HEK293 (cell line): ENCODE results near the gene ULBP1.

Source experiments
- HOXD13 ChIP-seq: sonication (generic); formaldehyde crosslinking; IDR thresholded peaks from 2 replicates; pipeline ENCODE4 v1.8.0; 2022; ENCODE audit warnings: missing genetic modification reagents, borderline replicate concordance
- PRDM1 ChIP-seq: fragments of 450-650 bp; formaldehyde crosslinking; IDR thresholded peaks from 2 replicates; pipeline ENCODE4; 2016; ENCODE audit warnings: missing biosample characterization, missing genetic modification characterization
- PRDM2 ChIP-seq: fragments of 450-650 bp; formaldehyde crosslinking; IDR thresholded peaks from 2 replicates; pipeline ENCODE4 v1.5.1; 2016; ENCODE audit warnings: missing biosample characterization, missing genetic modification characterization, borderline replicate concordance
- SP7 ChIP-seq: fragments of 450-650 bp; formaldehyde crosslinking; IDR thresholded peaks from 2 replicates; pipeline ENCODE4 v1.5.1; 2016; ENCODE audit warnings: missing biosample characterization, missing genetic modification characterization
- TRIM28 ChIP-seq: IDR thresholded peaks from 2 replicates; pipeline ENCODE4 v1.6.1; 2011; ENCODE audit warnings: low read length, control low read depth, borderline replicate concordance
- ZBTB11 ChIP-seq: fragments of 450-650 bp; formaldehyde crosslinking; conservative IDR thresholded peaks from 2 replicates; pipeline ENCODE4 v1.5.1; 2016; ENCODE audit warnings: low read depth, missing biosample characterization, missing genetic modification characterization
- ZNF174 ChIP-seq: fragments of 450-650 bp; formaldehyde crosslinking; IDR thresholded peaks from 2 replicates; pipeline ENCODE4 v1.5.0; 2017; ENCODE audit warnings: missing biosample characterization, mild to moderate bottlenecking, missing genetic modification characterization
- ZNF184 ChIP-seq: fragments of 450-650 bp; IDR thresholded peaks from 2 replicates; pipeline ENCODE4 v1.5.1; 2018; ENCODE audit warnings: missing biosample characterization, mild to moderate bottlenecking, missing genetic modification characterization
- ZNF266 ChIP-seq: fragments of 450-650 bp; formaldehyde crosslinking; IDR thresholded peaks from 2 replicates; pipeline ENCODE4 v1.5.1; 2016; ENCODE audit warnings: missing biosample characterization, missing genetic modification characterization, low read depth
- ZNF292 ChIP-seq: fragments of 450-650 bp; formaldehyde crosslinking; IDR thresholded peaks from 2 replicates; pipeline ENCODE4 v1.5.1; 2016; ENCODE audit warnings: low read depth, missing biosample characterization, missing genetic modification characterization, borderline replicate concordance
- ZNF335 ChIP-seq: fragments of 450-650 bp; formaldehyde crosslinking; conservative IDR thresholded peaks from 2 replicates; pipeline ENCODE4 v1.5.1; 2016; ENCODE audit warnings: missing biosample characterization, missing genetic modification characterization
- ZNF391 ChIP-seq: fragments of 450-650 bp; formaldehyde crosslinking; IDR thresholded peaks from 2 replicates; pipeline ENCODE4 v1.5.1; 2016; ENCODE audit warnings: low read depth, missing biosample characterization, missing genetic modification characterization, borderline replicate concordance
- ZNF48 ChIP-seq: fragments of 450-650 bp; formaldehyde crosslinking; IDR thresholded peaks from 2 replicates; pipeline ENCODE4 v1.5.1; 2016; ENCODE audit warnings: missing biosample characterization, missing genetic modification characterization
- ZNF510 ChIP-seq: fragments of 450-650 bp; formaldehyde crosslinking; IDR thresholded peaks from 2 replicates; pipeline ENCODE4 v1.5.1; 2018; ENCODE audit warnings: mild to moderate bottlenecking, missing genetic modification characterization, missing biosample characterization; ENCODE audit not compliant: insufficient replicate concordance
- ZNF518A ChIP-seq: fragments of 450-650 bp; formaldehyde crosslinking; conservative IDR thresholded peaks from 2 replicates; pipeline ENCODE4 v1.5.1; 2016; ENCODE audit warnings: low read depth, missing biosample characterization, missing genetic modification characterization
- ZNF529 ChIP-seq: fragments of 450-650 bp; formaldehyde crosslinking; IDR thresholded peaks from 2 replicates; pipeline ENCODE4 v1.5.1; 2017; ENCODE audit warnings: missing genetic modification characterization, missing biosample characterization; ENCODE audit not compliant: insufficient replicate concordance
- ZNF530 ChIP-seq: fragments of 450-650 bp; formaldehyde crosslinking; IDR thresholded peaks from 2 replicates; pipeline ENCODE4 v1.5.1; 2016; ENCODE audit warnings: low read depth, missing biosample characterization, missing genetic modification characterization
- ZNF549 ChIP-seq: fragments of 450-650 bp; IDR thresholded peaks from 2 replicates; pipeline ENCODE4 v1.5.1; 2018; ENCODE audit warnings: missing biosample characterization, missing genetic modification characterization, mild to moderate bottlenecking, inconsistent platforms, moderate library complexity
- ZNF596 ChIP-seq: fragments of 450-650 bp; IDR thresholded peaks from 2 replicates; pipeline ENCODE4 v1.5.0; 2018; ENCODE audit warnings: missing biosample characterization, mild to moderate bottlenecking, missing genetic modification characterization, moderate library complexity
- ZNF626 ChIP-seq: fragments of 450-650 bp; sonication (Bioruptor Pico); formaldehyde crosslinking; IDR thresholded peaks from 2 replicates; pipeline ENCODE4 v1.5.1; 2018; ENCODE audit warnings: missing biosample characterization, missing genetic modification characterization, inconsistent platforms
- ZNF701 ChIP-seq: fragments of 450-650 bp; formaldehyde crosslinking; IDR thresholded peaks from 2 replicates; pipeline ENCODE4 v1.5.1; 2016; ENCODE audit warnings: missing biosample characterization, missing genetic modification characterization
- ZNF704 ChIP-seq: fragments of 450-650 bp; formaldehyde crosslinking; IDR thresholded peaks from 2 replicates; pipeline ENCODE4 v1.5.1; 2016; ENCODE audit warnings: missing biosample characterization, missing genetic modification characterization
- ZNF830 ChIP-seq: fragments of 450-650 bp; IDR thresholded peaks from 2 replicates; pipeline ENCODE4 v1.5.0; 2018; ENCODE audit warnings: missing biosample characterization, missing genetic modification characterization, low read depth, mild to moderate bottlenecking, moderate library complexity
- ZNF843 ChIP-seq: fragments of 450-650 bp; formaldehyde crosslinking; IDR thresholded peaks from 2 replicates; pipeline ENCODE4 v1.5.1; 2016; ENCODE audit warnings: missing biosample characterization, missing genetic modification characterization

Gene ULBP1

DNA sequence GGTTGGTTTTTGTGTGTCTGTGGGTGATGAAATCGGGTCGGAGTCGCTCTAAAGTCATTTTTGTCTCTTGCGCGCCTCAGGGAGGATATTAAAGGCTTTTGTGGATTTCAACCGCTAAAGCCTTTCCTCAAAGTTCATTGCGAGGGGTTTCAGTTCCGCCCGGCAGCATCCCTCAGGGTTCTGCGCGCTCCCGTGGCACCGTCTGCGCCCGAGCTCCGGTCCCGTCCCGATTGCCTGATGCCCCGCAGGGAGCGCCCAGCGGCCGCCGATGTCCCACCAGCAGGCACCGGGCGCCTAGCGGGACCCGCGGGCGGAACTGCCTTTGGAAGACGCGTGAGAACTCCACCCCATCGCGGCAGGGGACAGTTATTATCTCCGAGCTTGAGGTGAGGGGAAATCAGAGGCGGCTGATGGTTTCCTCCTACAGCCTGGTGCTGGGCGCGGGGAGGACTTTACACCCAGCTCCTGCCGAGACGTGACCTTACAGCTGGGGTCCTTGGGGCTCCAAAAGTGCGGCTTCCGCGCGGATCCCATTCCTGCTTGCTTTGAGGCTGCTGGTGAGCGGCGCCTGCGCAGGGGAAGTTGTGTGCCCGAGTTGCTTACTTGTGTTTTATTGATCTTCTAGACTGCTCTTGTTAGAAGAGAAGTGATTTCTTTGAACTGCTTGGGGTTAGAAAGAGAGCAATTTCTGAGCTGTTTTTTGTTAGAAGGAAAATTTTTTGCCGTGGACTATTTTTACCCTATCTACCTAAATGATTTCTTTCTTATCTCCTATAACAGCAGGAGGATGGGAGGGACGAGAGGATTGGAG is 27.1 kb downstream of the ULBP1 start (continued):
- TF ChIP-seq ZNF518A (tag by site-specific recombination) (no peak), ZNF596 (tag by site-specific recombination) (no peak), ZNF335 (peak; percentile 85), PRDM1 (no peak), TRIM28 (no peak), ZNF48 (tag by site-specific recombination) (no peak), ZNF843 (tag by site-specific recombination) (no peak), ZNF510 (no peak), PRDM2 (tag by site-specific recombination) (no peak), ZNF830 (tag by site-specific recombination) (no peak), HOXD13 (CRISPR knock-in tag) (no peak), ZNF529 (no peak), ZNF549 (tag by site-specific recombination) (no peak), ZNF174 (tag by site-specific recombination) (no peak), SP7 (tag by site-specific recombination) (peak; percentile 69), ZNF626 (no peak), ZNF701 (tag by site-specific recombination) (no peak), ZNF266 (no peak), ZNF184 (tag by site-specific recombination) (no peak), ZNF292 (tag by site-specific recombination) (no peak), ZNF391 (tag by site-specific recombination) (0 out of 2 replicates have a peak, but pooled peaks have one; percentile 33), ZBTB11 (0 out of 2 replicates have a peak, but pooled peaks have one; percentile 18), ZNF704 (tag by site-specific recombination) (no peak), ZNF530 (tag by site-specific recombination) (no peak)
